ENCODE data around the gene BAIAP3. TPM values are rescaled to one million over a fixed set of nuclear protein-coding genes. Genes with fewer than 3 reads are reported as not detected.

Gene BAIAP3
- total RNA-seq, 1 experiment from 2014 or later, result 6.8 TPM

GRCh38 chr16:1337486-1337885 lies 4.0 kb downstream of the BAIAP3 start:
- H3K23ac ChIP-seq (ENCODE audit: insufficient read length, low read depth, low read length), result no peak overlapping the region
- H3K9me3 Mint-ChIP-seq, result no peaks in the 10 kb centered on the region
- H3K27me3 Mint-ChIP-seq (ENCODE audit: low read depth), result peaks cover 50% of the 10 kb centered on the region
- no peak overlapping the region for H3K4me3 Mint-ChIP-seq
- no peaks in the 10 kb centered on the region for H3K36me3 Mint-ChIP-seq (ENCODE audit: insufficient read depth in 1 of 3, low read depth in 3 of 3)
- no peak overlapping the region for H2AFZ ChIP-seq (ENCODE audit: low read length)
- H3K4me2 ChIP-seq (ENCODE audit: insufficient read depth, insufficient read length, low read length), result no peak overlapping the region
- H3K18ac ChIP-seq (ENCODE audit: insufficient read length, low read depth, low read length), result no peak overlapping the region
- H3K4me1 ChIP-seq (ENCODE audit: insufficient read depth, low read length), result no peaks in the 10 kb centered on the region
- H3K27me3 ChIP-seq (ENCODE audit: insufficient read depth, low read length), result peaks cover 16% of the 10 kb centered on the region; the same call in 1 of the 2 replicates
- no peak overlapping the region for H2BK20ac ChIP-seq (ENCODE audit: low read depth, low read length, poor library complexity, severe bottlenecking)
- H3K14ac ChIP-seq (ENCODE audit: insufficient read depth, low read length), result no peak overlapping the region
- H4K5ac ChIP-seq (ENCODE audit: insufficient read length, low read depth, low read length), result no peak overlapping the region
- H2BK5ac ChIP-seq (ENCODE audit: insufficient read length, low read length), result no peak overlapping the region
- TF ChIP-seq CTCF (conservative IDR thresholded peaks at IDR 0.05), result no peak
- peaks cover 13% of the 10 kb centered on the region for H3K23me2 ChIP-seq (ENCODE audit: insufficient read length, low read depth, low read length, poor library complexity, severe bottlenecking)
- H3K9ac ChIP-seq (ENCODE audit: extremely low read depth, insufficient read length, low read length), result no peak overlapping the region
- H4K91ac ChIP-seq (ENCODE audit: insufficient read length, low read depth, low read length), result no peak overlapping the region
- H3K79me2 ChIP-seq (ENCODE audit: insufficient read depth, low read length), result no peaks in the 10 kb centered on the region
- H3K56ac ChIP-seq (ENCODE audit: insufficient read length, low read depth, low read length), result no peak overlapping the region
- no peak overlapping the region for H3T11ph ChIP-seq (ENCODE audit: low read length)
- no peak overlapping the region for H3K4ac ChIP-seq (ENCODE audit: low read depth, low read length)
- no peak overlapping the region for H2BK15ac ChIP-seq (ENCODE audit: low read depth, low read length)
- H3K79me1 ChIP-seq (ENCODE audit: insufficient read depth, low read depth, low read length, poor library complexity, severe bottlenecking), result no peaks in the 10 kb centered on the region
- H2BK120ac ChIP-seq (ENCODE audit: low read depth, low read length, poor library complexity, severe bottlenecking), result no peak overlapping the region
- peaks cover 3 to 10% of the 10 kb centered on the region in 2 experiments; a peak in 2 of 4 replicates for H3K4me1 Mint-ChIP-seq
- no peak overlapping the region for H3K27ac Mint-ChIP-seq
- WGBS (ENCODE audit: extremely low coverage, insufficient read length, low lambda C conversion rate), result no CpG with 5 or more reads among the region's 9 CpGs
- no peak overlapping the region for H2AK5ac ChIP-seq (ENCODE audit: insufficient read length, low read length)
- H3K9me3 ChIP-seq (ENCODE audit: control insufficient read depth, low read depth, low read length), result no peaks in the 10 kb centered on the region
- H2BK12ac ChIP-seq (ENCODE audit: insufficient read length, low read depth, low read length), result no peak overlapping the region
- no peaks in the 10 kb centered on the region for H4K20me1 ChIP-seq (ENCODE audit: control insufficient read depth, insufficient read depth, insufficient read length)
- no peak overlapping the region for H4K8ac ChIP-seq (replicated peaks; ENCODE audit: insufficient read length, low read depth, low read length)
- DNase-seq, result no peak
- no peak overlapping the region for H3K27ac ChIP-seq (ENCODE audit: insufficient read length, low read depth, low read length)

Measured in H9 (cell line).